Osteoblast (primary cell): ENCODE results near the gene SLC24A4. TPM values are rescaled to one million over a fixed set of nuclear protein-coding genes. Genes with fewer than 3 reads are reported as not detected.
A peak's percentile ranks its signal among the peaks of the same experiment; 100 is the strongest.

Experiments used
- DNase-seq: peaks from one replicate; pipeline ENCODE4 v3.0.0; 2011; ENCODE audit warnings: low spot score, mixed read lengths; ENCODE audit not compliant: insufficient read length; ENCODE audit errors: missing footprints
- H2AFZ ChIP-seq: 2 replicates; pipeline ENCODE4 v1.6.0; 2011; ENCODE audit warnings: mild to moderate bottlenecking, low read length
- H3K27ac ChIP-seq: 2 replicates; pipeline ENCODE4 v1.5.1; 2011; ENCODE audit warnings: mild to moderate bottlenecking, low read depth, low read length, moderate library complexity
- H3K27me3 ChIP-seq: 2 replicates; pipeline ENCODE4 v1.6.0; 2012; ENCODE audit warnings: mild to moderate bottlenecking, control low read depth, inconsistent platforms, low read length, moderate library complexity; ENCODE audit not compliant: insufficient read depth
- H3K36me3 ChIP-seq: 2 replicates; pipeline ENCODE4 v1.5.1; 2011; ENCODE audit warnings: mild to moderate bottlenecking, low read length, control low read depth, moderate library complexity; ENCODE audit not compliant: insufficient read depth
- H3K4me1 ChIP-seq: 2 replicates; pipeline ENCODE4 v1.5.1; 2011; ENCODE audit warnings: mild to moderate bottlenecking, low read length, control low read depth, moderate library complexity; ENCODE audit not compliant: insufficient read depth
- H3K4me2 ChIP-seq: 2 replicates; pipeline ENCODE4 v1.6.0; 2011; ENCODE audit warnings: mild to moderate bottlenecking, low read length; ENCODE audit not compliant: insufficient read depth
- H3K4me3 ChIP-seq: fragments of 200-600 bp; sonication (generic); 3 replicates; pipeline ENCODE4 v1.5.1; 2012; ENCODE audit warnings: mild to moderate bottlenecking, low read length, inconsistent platforms; ENCODE audit not compliant: insufficient read depth
- H3K79me2 ChIP-seq: 2 replicates; pipeline ENCODE4 v1.6.0; 2012; ENCODE audit warnings: mild to moderate bottlenecking, low read length, control low read depth, inconsistent platforms; ENCODE audit not compliant: insufficient read depth
- H3K9me3 ChIP-seq: 2 replicates; pipeline ENCODE4 v1.5.1; 2011; ENCODE audit warnings: low read depth, low read length, control low read depth
- H4K20me1 ChIP-seq: 2 replicates; pipeline ENCODE4 v1.6.0; 2012; ENCODE audit warnings: mild to moderate bottlenecking, low read length, control low read depth; ENCODE audit not compliant: insufficient read depth
- CTCF ChIP-seq: IDR thresholded peaks from 2 replicates; pipeline ENCODE4 v1.5.1; 2011; ENCODE audit warnings: mild to moderate bottlenecking, low read depth, low read length, moderate library complexity; ENCODE audit errors: extremely low read depth
- total RNA-seq: library from RNA; depleted of rRNA; stranded (reverse); fragments of >200 nt; gene quantifications from 2 replicates; pipeline ENCODE4 v1.2.3, GENCODE V29; 2012

Gene SLC24A4
- total RNA-seq, 1 donor: under 0.01 TPM

GRCh38 chr14:92490239-92490959 is 167.4 kb downstream of the SLC24A4 start:
- no peak overlapping the region for H3K4me3 ChIP-seq
- H3K79me2 ChIP-seq: no peaks in the 10 kb centered on the region
- DNase-seq: peak; percentile 32
- no peaks in the 10 kb centered on the region for H3K9me3 ChIP-seq
- TF ChIP-seq CTCF: no peak
- H3K4me1 ChIP-seq: peaks cover 8% of the 10 kb centered on the region
- no peaks in the 10 kb centered on the region for H3K27me3 ChIP-seq
- no peak overlapping the region for H3K4me2 ChIP-seq
- H3K27ac ChIP-seq: no peak overlapping the region
- peak overlapping the region; percentile 74 for H2AFZ ChIP-seq
- no peaks in the 10 kb centered on the region for H4K20me1 ChIP-seq
- H3K36me3 ChIP-seq: no peaks in the 10 kb centered on the region

- H3K4me3 ChIP-seq: no peak overlapping the region
- no peaks in the 10 kb centered on the region for H3K27me3 ChIP-seq
- no peak for TF ChIP-seq CTCF
- H4K20me1 ChIP-seq: no peaks in the 10 kb centered on the region
- H3K9me3 ChIP-seq: no peaks in the 10 kb centered on the region
- H3K27ac ChIP-seq: no peak overlapping the region
- H3K36me3 ChIP-seq: no peaks in the 10 kb centered on the region
- H3K79me2 ChIP-seq: no peaks in the 10 kb centered on the region
- no peak overlapping the region for H3K4me2 ChIP-seq
- DNase-seq: no peak
- peaks cover 5% of the 10 kb centered on the region for H3K4me1 ChIP-seq
- no peak overlapping the region for H2AFZ ChIP-seq
Observed at GRCh38 chr14:92491782-92492181, 168.8 kb downstream of the SLC24A4 start.

- H3K27me3 ChIP-seq: no peaks in the 10 kb centered on the region
- no peak overlapping the region for H2AFZ ChIP-seq
- H3K4me2 ChIP-seq: no peak overlapping the region
- H3K4me3 ChIP-seq: no peak overlapping the region
- H3K36me3 ChIP-seq: no peaks in the 10 kb centered on the region
- H3K79me2 ChIP-seq: no peaks in the 10 kb centered on the region
- DNase-seq: no peak
- no peak overlapping the region for H3K27ac ChIP-seq
- H3K4me1 ChIP-seq: peaks cover under 1% of the 10 kb centered on the region
- H4K20me1 ChIP-seq: no peaks in the 10 kb centered on the region
- no peak for TF ChIP-seq CTCF
- no peaks in the 10 kb centered on the region for H3K9me3 ChIP-seq
Observed at GRCh38 chr14:92492258-92492657, 169.3 kb downstream of the SLC24A4 start.

- H3K79me2 ChIP-seq: no peaks in the 10 kb centered on the region
- TF ChIP-seq CTCF: no peak
- no peak overlapping the region for H3K27ac ChIP-seq
- no peak overlapping the region for H3K4me3 ChIP-seq
- no peak overlapping the region for H2AFZ ChIP-seq
- H4K20me1 ChIP-seq: no peaks in the 10 kb centered on the region
- no peak for DNase-seq
- H3K36me3 ChIP-seq: no peaks in the 10 kb centered on the region
- no peaks in the 10 kb centered on the region for H3K9me3 ChIP-seq
- H3K27me3 ChIP-seq: no peaks in the 10 kb centered on the region
- no peak overlapping the region for H3K4me2 ChIP-seq
- no peaks in the 10 kb centered on the region for H3K4me1 ChIP-seq
Observed at GRCh38 chr14:92493024-92493423, 170.1 kb downstream of the SLC24A4 start.
